HG03097 (cell line): ENCODE results near the gene RASAL2.

Source experiments
- ATAC-seq: cut with Tn5 transposase; IDR thresholded peaks from one replicate; pipeline ENCODE4 v1.9.1; 2021; ENCODE audit not compliant: unreplicated experiment, low FRiP score

Gene RASAL2

GRCh38 chr1:178483251-178483957 is 389.5 kb downstream of the RASAL2 start:
- ATAC-seq: no peak

DNA sequence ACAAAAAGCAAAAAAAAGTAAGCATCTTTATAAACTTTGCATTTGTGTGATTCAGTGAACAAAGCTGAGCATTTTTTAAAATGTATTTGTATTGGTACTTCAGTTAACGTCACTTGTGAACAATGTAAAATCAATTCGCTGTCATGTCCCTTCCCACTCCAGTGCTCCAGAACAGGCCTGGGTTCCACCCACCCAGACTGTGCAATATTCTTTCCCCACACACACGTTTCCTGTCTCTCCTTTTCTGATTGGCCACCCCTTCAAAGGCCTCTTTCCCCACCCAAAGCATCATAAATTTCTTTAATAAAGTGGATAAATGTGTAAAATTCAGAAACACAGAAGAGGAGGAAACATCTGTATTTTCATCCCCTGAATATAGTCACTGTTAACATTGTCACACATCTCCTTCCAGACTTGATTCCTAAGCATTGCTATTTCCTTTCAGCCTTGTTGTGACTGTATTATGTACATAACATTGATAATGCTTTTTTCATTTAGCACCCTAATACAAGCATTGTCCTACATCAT is 390.9 kb downstream of the RASAL2 start:
- ATAC-seq: no peak

GRCh38 chr1:178485541-178485981 is 391.7 kb downstream of the RASAL2 start:
- ATAC-seq: no peak

DNA sequence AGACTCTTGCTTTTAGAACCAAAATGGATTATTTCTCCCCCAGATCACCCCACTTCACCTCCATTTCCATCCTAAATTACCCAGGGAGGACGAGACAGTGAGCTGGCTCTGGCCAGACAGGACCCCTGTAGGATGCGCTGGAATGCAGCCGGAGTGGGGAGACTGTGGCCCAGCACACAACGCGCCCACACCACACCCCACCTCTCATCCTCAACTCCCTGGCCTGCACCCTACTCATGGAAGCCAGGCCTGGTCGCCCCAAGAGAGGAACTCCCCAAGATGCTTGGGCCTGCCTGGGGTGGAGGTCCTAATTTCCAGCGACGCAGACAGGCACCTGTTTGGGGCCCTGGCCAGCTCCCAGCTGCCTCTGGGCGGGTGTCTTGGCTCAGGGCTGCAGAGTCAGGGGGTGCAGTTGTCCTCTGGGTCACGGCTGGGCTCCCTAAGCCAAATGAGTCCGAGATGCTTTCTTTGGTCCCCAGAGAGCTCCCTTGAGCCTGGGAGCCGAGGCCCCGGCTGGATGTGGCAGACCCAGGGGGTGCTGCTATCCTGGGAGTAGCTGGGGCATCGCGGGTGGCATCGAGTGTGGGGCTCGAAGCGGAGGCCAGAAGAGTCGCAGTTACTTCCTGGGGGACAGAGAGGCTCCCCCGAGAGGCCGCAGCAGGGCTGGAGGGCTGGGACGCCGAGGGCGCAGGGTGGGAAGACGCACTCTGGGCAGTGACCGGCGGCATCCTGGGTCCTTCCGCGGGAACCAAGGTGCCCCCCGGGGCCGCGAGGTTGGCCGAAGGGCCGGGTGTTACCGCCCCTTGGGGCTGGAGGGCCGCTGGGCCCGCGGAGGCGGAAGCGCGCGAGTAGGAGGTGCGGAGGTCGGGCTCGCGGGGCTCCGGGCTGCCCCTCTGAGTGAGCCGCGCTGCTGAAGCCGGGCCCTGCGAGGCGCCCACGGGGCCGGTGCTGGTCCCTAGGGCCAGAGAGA is 392.5 kb downstream of the RASAL2 start:
- no peak for ATAC-seq

GRCh38 chr1:178487070-178487615 is 393.2 kb downstream of the RASAL2 start:
- ATAC-seq: no peak

GRCh38 chr1:178488393-178488792 is 394.5 kb downstream of the RASAL2 start:
- ATAC-seq: no peak

DNA sequence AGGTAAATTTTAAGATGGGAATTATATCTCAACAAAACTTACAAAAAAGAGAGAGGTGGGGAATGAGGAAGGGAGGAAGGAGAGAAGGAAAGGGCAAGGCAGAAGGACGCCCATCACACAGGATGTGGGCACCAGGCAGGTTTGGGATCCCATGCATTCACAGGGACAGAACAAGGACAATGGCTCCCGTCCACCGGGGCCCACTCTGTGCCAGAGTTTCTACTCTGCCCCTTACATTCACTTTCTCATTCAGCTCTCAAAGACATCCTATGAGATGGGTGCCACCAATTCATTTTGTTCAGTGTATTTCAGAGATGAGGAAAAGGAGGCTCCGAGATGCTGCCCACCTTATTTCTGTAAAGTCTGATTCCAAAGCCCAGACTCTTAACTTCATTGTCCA is 395.5 kb downstream of the RASAL2 start:
- no peak for ATAC-seq

DNA sequence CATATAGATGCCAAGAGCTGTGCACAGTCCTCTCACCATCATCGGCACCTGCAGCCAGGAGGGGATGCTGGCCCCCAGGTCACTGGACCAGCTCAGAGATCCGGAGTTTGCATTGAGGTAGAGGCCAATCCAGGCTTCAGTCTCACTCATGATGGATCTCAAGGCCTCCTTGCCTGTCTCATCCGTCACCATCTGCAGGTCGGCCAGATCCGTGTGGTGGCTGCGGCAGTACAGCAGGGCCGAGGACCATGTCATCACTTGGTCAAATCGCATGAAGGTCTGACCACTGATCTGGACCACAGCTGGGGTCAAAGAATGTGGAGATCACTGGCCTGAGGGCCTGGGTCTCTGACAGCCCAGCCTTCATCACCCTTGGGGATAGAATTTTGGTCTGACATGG is 396.2 kb downstream of the RASAL2 start:
- ATAC-seq: no peak

- no peak for ATAC-seq
Observed at GRCh38 chr1:178490967-178491366, 397.1 kb downstream of the RASAL2 start.

DNA sequence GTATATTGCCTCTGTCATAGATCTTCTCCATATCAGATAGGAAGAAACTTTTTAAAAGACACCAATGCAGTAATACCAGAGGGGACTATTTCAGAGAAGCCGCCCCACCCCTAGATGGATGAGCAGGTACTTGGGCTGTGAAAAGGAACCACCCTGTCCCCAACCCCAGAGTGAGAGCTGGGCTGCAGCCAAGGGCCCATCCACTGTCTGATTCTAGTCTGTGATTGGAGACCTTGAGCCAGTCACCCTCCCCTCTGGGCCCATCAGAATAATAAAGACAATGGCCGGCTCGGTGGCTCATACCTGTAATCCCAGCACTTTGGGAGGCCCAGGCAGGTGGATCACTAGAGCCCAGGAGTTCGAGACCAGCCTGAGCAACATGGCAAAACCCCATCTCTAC is 397.8 kb downstream of the RASAL2 start:
- no peak for ATAC-seq

- ATAC-seq: no peak
Observed at GRCh38 chr1:178492341-178492740, 398.4 kb downstream of the RASAL2 start.

DNA sequence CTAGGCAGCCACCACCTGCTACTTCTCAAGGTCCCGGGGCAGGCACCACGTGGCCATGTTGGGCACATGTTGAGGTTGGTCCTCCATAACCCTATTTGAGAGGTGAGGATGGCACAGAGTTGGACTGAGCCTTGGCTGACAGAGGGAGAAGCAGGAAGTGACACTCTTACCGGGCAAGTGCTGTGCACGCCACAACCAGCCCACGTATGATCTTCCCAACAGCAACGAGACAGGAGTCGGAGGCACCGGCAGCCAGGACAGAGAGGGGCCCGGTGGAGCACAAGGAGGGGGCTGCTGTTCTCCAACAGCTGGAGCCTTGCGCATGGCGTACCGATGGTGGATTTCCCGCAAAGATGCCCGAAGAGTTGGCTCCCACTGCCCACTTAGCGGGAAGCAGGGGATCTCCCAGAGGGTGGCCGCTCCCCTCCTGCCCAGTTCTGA is 399.4 kb downstream of the RASAL2 start:
- no peak for ATAC-seq

DNA sequence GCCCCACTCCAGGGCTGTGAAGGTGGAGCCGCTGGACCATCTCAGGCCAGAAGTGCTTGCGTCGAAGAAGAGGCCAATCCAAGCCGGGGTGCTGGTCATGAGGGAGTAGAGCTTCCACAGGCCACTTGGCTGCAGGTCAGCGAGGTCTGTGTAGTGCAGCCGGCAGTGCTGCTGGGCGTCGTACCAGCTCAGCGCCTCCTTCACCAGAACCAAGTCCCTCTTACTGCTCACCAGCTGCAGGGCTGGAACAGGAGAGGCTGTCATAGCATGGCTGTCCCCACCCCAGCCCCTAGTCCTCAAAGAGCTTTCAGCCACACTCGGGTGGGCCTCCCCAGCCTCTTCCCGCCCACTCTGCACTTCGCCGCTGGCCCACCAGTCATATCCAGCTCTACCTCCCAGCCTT is 400.7 kb downstream of the RASAL2 start:
- ATAC-seq: no peak

DNA sequence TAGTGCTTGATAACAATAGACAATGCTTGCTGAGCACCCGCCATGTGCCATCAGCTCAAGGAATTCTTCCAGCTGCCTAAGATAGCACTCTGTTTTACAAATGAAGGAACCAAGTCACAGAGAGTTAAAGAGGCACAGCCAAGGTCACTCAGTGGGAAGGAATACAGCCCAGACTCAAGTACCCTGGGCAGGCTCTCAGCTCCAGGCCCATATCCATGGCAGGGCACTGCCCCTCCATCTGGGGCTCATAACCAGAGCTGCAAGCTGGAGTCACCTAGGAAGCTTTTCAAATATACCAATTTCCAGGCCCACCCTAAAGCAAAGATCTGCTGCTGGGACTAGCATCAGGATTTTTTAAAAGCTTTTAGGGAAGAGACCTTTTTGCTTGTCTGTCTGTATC is 401.3 kb downstream of the RASAL2 start:
- no peak for ATAC-seq

DNA sequence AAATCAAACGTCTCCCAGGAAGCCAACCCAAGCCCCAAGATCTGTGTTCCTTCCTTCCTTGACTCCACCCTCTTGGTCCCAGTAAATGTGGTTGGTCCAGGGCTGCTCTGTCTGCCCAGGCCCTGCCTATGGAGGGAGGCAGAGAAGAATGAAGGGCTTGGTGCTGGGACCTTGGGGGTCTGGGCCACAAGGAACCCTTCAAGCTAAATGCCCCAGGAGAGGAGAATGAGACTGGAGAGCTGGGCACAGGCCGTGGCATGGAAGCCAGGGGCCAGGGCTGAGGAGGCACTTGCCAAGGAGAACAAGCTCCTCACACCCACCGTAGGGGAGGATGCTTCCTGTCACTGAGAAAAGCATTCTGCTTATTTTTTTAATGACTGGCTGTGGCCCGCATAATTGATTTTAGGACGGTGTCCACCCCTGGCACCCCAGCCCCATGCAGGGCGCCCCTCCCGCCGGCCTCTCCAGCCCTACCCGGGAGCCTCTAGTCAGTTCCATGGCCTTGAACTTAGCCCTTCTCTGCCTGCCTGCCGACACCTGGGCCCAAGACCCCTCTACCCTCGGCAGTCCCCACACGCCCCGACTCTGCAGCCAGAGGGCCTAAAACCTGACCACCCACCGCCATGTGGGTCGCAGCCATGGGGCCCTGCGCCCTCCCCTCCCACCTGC is 402.0 kb downstream of the RASAL2 start:
- ATAC-seq: no peak

GRCh38 chr1:178496410-178497135 is 402.7 kb downstream of the RASAL2 start, which contains the start of gene CLEC20A:
Gene CLEC20A (minus strand): TSS chr1:178496964. CDS start chr1:178496939, 25 bp downstream.
- ATAC-seq: no peak

DNA sequence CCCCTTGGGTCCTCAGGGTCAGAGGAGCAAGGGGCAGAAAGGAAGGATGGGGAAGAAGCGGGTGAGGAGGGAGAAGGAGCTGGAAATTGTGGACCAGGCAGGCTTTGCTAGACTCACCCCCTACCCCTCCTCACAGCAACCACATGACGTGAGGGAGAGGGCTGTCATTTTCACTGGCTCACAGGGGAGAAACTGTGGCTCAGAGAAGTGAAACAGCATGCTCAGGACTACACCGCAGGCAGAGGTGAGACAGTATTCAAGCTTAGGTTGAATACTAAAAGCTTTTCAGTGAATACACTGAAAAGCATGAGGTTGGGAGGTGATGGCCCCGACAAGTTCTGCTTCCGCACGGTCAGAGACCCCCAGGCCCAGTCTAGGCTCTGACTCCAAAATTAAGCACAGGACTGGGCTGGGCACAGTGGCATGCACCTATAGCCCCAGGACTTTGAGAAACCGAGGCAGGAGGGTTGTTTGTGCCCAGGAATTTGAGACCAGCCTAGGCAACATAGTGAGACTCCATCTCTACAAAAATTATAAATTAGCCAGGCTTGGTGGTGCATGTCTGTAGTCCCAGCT is 404.1 kb downstream of the RASAL2 start:
- ATAC-seq: no peak

DNA sequence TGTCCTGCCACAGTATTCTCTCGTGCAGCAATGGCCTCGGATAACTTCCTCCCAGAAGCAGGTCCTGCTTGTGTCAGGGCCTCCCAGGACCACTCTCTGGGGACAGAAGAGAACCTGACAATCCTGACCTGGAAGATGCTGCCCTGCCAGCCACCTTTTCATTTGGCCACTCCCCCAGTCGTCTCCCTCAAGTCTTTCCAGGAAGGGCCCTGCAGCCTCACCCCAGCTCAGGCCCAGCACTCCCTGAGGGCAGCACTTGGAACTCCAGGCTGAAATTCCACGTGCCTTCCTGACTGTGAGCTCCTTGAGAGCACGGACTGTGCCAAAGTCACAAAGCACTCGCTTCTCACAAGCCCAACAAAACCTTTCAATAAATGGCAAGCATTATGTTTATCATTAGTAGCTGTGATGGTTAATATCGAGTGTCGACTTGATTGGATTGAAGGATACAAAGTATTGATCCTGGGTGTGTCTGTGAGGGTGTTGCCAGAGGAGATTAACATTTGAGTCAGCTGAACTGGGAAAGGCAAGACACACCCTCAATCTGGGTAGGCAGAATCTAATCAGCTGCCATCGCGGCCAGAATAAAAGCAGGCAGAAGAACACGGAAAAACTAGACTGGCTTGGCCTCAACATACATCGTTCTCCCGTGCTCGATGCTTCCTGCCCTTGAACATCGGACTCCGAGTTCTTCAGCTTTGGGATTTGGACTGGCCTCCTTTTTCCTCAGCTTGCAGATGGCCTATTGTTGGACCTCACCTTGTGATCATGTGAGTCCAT is 405.2 kb downstream of the RASAL2 start:
- no peak for ATAC-seq
